ENCODE data around the gene PRKCI. TPM values are rescaled to one million over a fixed set of nuclear protein-coding genes. Genes with fewer than 3 reads are reported as not detected.

The PRKCI gene
- total and polyA plus RNA-seq, 9 of the 15 experiments (the other 6 are each of a cell fraction or from before 2014, with no cell fraction given): 10.5 to 43.2 (median 31.4) TPM

- no peak for TF ChIP-seq MLLT1 (IDR thresholded peaks at IDR 0.05)
- TF ChIP-seq NFE2 (IDR thresholded peaks at IDR 0.05; ENCODE audit: low read depth): peak; percentile 78
- no peak for TF ChIP-seq ZFX (CRISPR knock-in tag; IDR thresholded peaks at IDR 0.05)
- peak; percentile 62 for TF ChIP-seq MAFG (tag; conservative IDR thresholded peaks at IDR 0.05)
- no peak for TF ChIP-seq CTCF (IDR thresholded peaks at IDR 0.05 in 2 of 3, conservative IDR thresholded peaks at IDR 0.05 in 1 of 3; ENCODE audit: insufficient read depth in 2 of 3, low read depth in 1 of 3, low read length in 3 of 3)
- TF ChIP-seq CCNT2 (IDR thresholded peaks at IDR 0.05; ENCODE audit: borderline replicate concordance, extremely low read depth, insufficient read length, low read depth, low read length): no peak
- no peak for TF ChIP-seq ZNF830 (CRISPR knock-in tag; IDR thresholded peaks at IDR 0.05)
- no peak for TF ChIP-seq POLR3G (IDR thresholded peaks at IDR 0.05; ENCODE audit: extremely low read depth, insufficient read length, insufficient replicate concordance)
- no peak for TF ChIP-seq IRF9 (tag; IDR thresholded peaks at IDR 0.05)
These were observed 122.7 kb downstream of the PRKCI start (continued) for GRCh38 chr3:170344971-170345370.

All from K562 (cell line).